Measurements from ENCODE around the gene DHX9. TPM values are rescaled to one million over a fixed set of nuclear protein-coding genes. Genes with fewer than 3 reads are reported as not detected.

Gene DHX9
- total and polyA plus RNA-seq, 2 of the 13 experiments (the other 11 are each of a cell fraction or from before 2014, with no cell fraction given), result 84.8 to 211 TPM

DNA sequence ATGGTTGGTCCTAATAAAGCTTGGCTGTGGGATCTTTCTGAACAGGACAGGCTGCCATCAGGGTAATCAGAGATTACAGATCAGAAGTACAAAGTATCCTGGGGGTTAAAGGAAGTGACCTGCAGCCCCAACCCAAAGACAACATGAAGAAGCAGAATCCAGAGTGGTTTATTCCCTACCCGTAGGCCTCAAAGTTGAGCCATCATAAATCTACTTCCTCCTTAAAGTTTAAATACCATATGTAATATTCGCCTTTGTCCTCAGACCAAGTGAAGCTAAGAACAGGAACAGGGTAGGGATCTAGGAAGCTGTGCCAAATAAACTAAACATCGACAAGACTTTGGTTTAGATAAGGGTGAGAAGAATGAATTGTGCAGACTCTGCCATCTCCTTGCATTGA is 15.9 kb upstream of the DHX9 start:
- H3K27me3 ChIP-seq (ENCODE audit: control insufficient read depth in 1 of 2, insufficient read depth in 2 of 2, low read length in 2 of 2), result peaks cover 0 to 9% of the 10 kb centered on the region in 2 experiments; a peak in 1 of 5 replicates
- intact Hi-C loops (cut with micrococcal nuclease; ENCODE audit: unreplicated experiment) (no loop called here), in situ Hi-C loops (cut with HindIII; ENCODE audit: extremely low pct_ligation_motif_present, low pct_unique_long_range_greater_than_20kb) (no loop called here)
- H3K9me3 ChIP-seq (ENCODE audit: low read length), result no peaks in the 10 kb centered on the region
- H3K27ac ChIP-seq (ENCODE audit: extremely low read length, insufficient read depth, low read length), result no peak overlapping the region
- no peak for FAIRE-seq
- no peak for DNase-seq (ENCODE audit: low spot score)
- no peak overlapping the region for H3K9ac ChIP-seq (ENCODE audit: insufficient read depth, low read depth, low read length)
- CTCF ChIA-PET (ENCODE audit: low intra/inter-chr PET ratio, low total read pairs), result no interaction called here
- H3K4me3 ChIP-seq (replicated peaks in 1 of 3; ENCODE audit: insufficient read depth in 1 of 3, low read depth in 2 of 3, low read length in 3 of 3), result no peak overlapping the region
- H3K36me3 ChIP-seq (replicated peaks in 1 of 2; ENCODE audit: control insufficient read depth in 1 of 2, insufficient read depth in 2 of 2, low read length in 2 of 2), result no peaks in the 10 kb centered on the region
- 20% methylated on average over 3 of the region's 3 CpGs for WGBS (ENCODE audit: low lambda C conversion rate)
- H4K20me1 ChIP-seq (ENCODE audit: insufficient read depth, low read length), result no peaks in the 10 kb centered on the region
- H2AFZ ChIP-seq (ENCODE audit: low read length), result no peak overlapping the region
- TF ChIP-seq ZNF383 (CRISPR knock-in tag; IDR thresholded peaks at IDR 0.05; ENCODE audit: borderline replicate concordance) (no peak), POGZ (CRISPR knock-in tag; IDR thresholded peaks at IDR 0.05) (no peak), HES4 (CRISPR knock-in tag; IDR thresholded peaks at IDR 0.05; ENCODE audit: borderline replicate concordance) (no peak), ZNF30 (CRISPR knock-in tag; IDR thresholded peaks at IDR 0.05) (no peak), SP5 (CRISPR knock-in tag; IDR thresholded peaks at IDR 0.05; ENCODE audit: borderline replicate concordance, low read depth) (no peak), MTA1 (CRISPR knock-in tag; IDR thresholded peaks at IDR 0.05; ENCODE audit: borderline replicate concordance) (no peak)
- TF ChIP-seq, protein P1, sequence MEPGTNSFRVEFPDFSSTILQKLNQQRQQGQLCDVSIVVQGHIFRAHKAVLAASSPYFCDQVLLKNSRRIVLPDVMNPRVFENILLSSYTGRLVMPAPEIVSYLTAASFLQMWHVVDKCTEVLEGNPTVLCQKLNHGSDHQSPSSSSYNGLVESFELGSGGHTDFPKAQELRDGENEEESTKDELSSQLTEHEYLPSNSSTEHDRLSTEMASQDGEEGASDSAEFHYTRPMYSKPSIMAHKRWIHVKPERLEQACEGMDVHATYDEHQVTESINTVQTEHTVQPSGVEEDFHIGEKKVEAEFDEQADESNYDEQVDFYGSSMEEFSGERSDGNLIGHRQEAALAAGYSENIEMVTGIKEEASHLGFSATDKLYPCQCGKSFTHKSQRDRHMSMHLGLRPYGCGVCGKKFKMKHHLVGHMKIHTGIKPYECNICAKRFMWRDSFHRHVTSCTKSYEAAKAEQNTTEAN (CRISPR knock-in tag; conservative IDR thresholded peaks at IDR 0.05), result no peak
- TF ChIP-seq, protein P2, sequence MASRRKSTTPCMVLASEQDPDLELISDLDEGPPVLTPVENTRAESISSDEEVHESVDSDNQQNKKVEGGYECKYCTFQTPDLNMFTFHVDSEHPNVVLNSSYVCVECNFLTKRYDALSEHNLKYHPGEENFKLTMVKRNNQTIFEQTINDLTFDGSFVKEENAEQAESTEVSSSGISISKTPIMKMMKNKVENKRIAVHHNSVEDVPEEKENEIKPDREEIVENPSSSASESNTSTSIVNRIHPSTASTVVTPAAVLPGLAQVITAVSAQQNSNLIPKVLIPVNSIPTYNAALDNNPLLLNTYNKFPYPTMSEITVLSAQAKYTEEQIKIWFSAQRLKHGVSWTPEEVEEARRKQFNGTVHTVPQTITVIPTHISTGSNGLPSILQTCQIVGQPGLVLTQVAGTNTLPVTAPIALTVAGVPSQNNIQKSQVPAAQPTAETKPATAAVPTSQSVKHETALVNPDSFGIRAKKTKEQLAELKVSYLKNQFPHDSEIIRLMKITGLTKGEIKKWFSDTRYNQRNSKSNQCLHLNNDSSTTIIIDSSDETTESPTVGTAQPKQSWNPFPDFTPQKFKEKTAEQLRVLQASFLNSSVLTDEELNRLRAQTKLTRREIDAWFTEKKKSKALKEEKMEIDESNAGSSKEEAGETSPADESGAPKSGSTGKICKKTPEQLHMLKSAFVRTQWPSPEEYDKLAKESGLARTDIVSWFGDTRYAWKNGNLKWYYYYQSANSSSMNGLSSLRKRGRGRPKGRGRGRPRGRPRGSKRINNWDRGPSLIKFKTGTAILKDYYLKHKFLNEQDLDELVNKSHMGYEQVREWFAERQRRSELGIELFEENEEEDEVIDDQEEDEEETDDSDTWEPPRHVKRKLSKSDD (CRISPR knock-in tag; IDR thresholded peaks at IDR 0.05; ENCODE audit: low read depth), result no peak
- TF ChIP-seq, protein P3, sequence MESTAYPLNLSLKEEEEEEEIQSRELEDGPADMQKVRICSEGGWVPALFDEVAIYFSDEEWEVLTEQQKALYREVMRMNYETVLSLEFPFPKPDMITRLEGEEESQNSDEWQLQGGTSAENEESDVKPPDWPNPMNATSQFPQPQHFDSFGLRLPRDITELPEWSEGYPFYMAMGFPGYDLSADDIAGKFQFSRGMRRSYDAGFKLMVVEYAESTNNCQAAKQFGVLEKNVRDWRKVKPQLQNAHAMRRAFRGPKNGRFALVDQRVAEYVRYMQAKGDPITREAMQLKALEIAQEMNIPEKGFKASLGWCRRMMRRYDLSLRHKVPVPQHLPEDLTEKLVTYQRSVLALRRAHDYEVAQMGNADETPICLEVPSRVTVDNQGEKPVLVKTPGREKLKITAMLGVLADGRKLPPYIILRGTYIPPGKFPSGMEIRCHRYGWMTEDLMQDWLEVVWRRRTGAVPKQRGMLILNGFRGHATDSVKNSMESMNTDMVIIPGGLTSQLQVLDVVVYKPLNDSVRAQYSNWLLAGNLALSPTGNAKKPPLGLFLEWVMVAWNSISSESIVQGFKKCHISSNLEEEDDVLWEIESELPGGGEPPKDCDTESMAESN (CRISPR knock-in tag; conservative IDR thresholded peaks at IDR 0.05), result no peak
- BruUV-seq (replicated peaks), result no TSS peak
- H3K4me2 ChIP-seq (ENCODE audit: low read depth, low read length), result no peak overlapping the region
- no peak for ATAC-seq
- no peaks in the 10 kb centered on the region for H3K4me1 ChIP-seq (ENCODE audit: insufficient read depth, low read length)
- POLR2A ChIA-PET, result no interaction called here
- no peaks in the 10 kb centered on the region for H3K79me2 ChIP-seq (ENCODE audit: insufficient read depth, low read length)
